Breast epithelium (tissue), 4 donors: ENCODE results near the gene NFIB. TPM values are rescaled to one million over a fixed set of nuclear protein-coding genes. Genes with fewer than 3 reads are reported as not detected.
A peak's percentile ranks its signal among the peaks of the same experiment; 100 is the strongest.

Source experiments
- DNase-seq, 2 donors: peaks; one replicate each; pipeline ENCODE4 v3.0.0-alpha.2; 2019; ENCODE audit warnings: low spot score in 2 of 2
- H3K27ac ChIP-seq, 2 donors: fragments of 200-600 bp; sonication (generic) in 1 of 2; one replicate each; pipeline ENCODE4 v1.5.1; 2016 to 2019; ENCODE audit warnings: mild to moderate bottlenecking in 1 of 2
- H3K27me3 ChIP-seq, 2 donors: fragments of 200-600 bp; sonication (generic) in 1 of 2; one replicate each; pipeline versions ENCODE4 v1.5.1 to v1.6.0; 2017 to 2019; ENCODE audit warnings: control low read depth in 1 of 2, mild to moderate bottlenecking in 1 of 2
- H3K36me3 ChIP-seq: fragments of 200-600 bp; one replicate; pipeline ENCODE4 v1.5.1; 2019
- H3K4me1 ChIP-seq, 2 donors: fragments of 200-600 bp; sonication (generic); one replicate each; pipeline ENCODE4 v1.5.1; 2016 to 2019; ENCODE audit warnings: control low read depth in 1 of 2
- H3K4me3 ChIP-seq, 3 donors: fragments of 200-600 bp; sonication (generic); 1 replicate in 2 of 3; 2 replicates in 1 of 3; pipeline ENCODE4 v1.5.1; 2016 to 2019; ENCODE audit warnings: mild to moderate bottlenecking in 3 of 3, moderate library complexity in 2 of 3
- H3K9me3 ChIP-seq, 2 donors: fragments of 200-600 bp; sonication (generic) in 1 of 2; one replicate each; pipeline ENCODE4 v1.5.1; 2016 to 2019; ENCODE audit warnings: control low read depth in 1 of 2
- CTCF ChIP-seq, 3 donors: fragments of 450-650 bp; IDR thresholded peaks; one replicate each; pipeline ENCODE4 v1.5.1; 2016 to 2017; ENCODE audit warnings: antibody characterized with exemption in 3 of 3, mild to moderate bottlenecking in 3 of 3, moderate library complexity in 3 of 3
- POLR2A ChIP-seq: fragments of 450-650 bp; IDR thresholded peaks from one replicate; pipeline ENCODE4 v1.6.1; 2016; ENCODE audit warnings: antibody characterized with exemption, mild to moderate bottlenecking, moderate library complexity
- POLR2AphosphoS5 ChIP-seq, 3 donors: sonication (generic); formaldehyde crosslinking; IDR thresholded peaks; one replicate each; pipeline ENCODE4 v1.6.1; 2017; ENCODE audit warnings: antibody characterized with exemption in 3 of 3
- intact Hi-C: fragments of 100-400 bp; cut with DNase I; formaldehyde crosslinking; loops from one replicate; pipeline ENCODE4 v1.15.1; 2023; ENCODE audit warnings: low total_unique reads
- total RNA-seq, 3 donors: library from RNA; depleted of rRNA; stranded (reverse); fragments of >200 nt; gene quantifications; one replicate each; pipeline ENCODE4 v1.1.0, GENCODE V29; 2016

Gene NFIB
- total RNA-seq, 3 donors from 2014 or later, result 95.2 to 237 (median 105) TPM

- no peaks in the 10 kb centered on the region for H3K9me3 ChIP-seq
- no peaks in the 10 kb centered on the region for H3K36me3 ChIP-seq
- DNase-seq, result no peak
- no peaks in the 10 kb centered on the region for H3K4me1 ChIP-seq
- no peak overlapping the region for H3K27ac ChIP-seq
- TF ChIP-seq POLR2AphosphoS5 (IDR thresholded peaks at IDR 0.05), result no peak
- TF ChIP-seq CTCF (IDR thresholded peaks at IDR 0.05), result no peak
- no peak for TF ChIP-seq POLR2A
- no peaks in the 10 kb centered on the region for H3K27me3 ChIP-seq
- no peak overlapping the region for H3K4me3 ChIP-seq
- intact Hi-C loops, result no loop called here
Observed at GRCh38 chr9:14188011-14188410, 125.9 kb downstream of the NFIB start.

- intact Hi-C loops, result no loop called here
- no peaks in the 10 kb centered on the region for H3K27me3 ChIP-seq
- no peaks in the 10 kb centered on the region for H3K4me1 ChIP-seq
- no peaks in the 10 kb centered on the region for H3K36me3 ChIP-seq
- H3K9me3 ChIP-seq, result no peaks in the 10 kb centered on the region
- peak overlapping the region; percentile 26 to 54 for H3K27ac ChIP-seq
- DNase-seq, result no peak
- no peak for TF ChIP-seq POLR2AphosphoS5 (IDR thresholded peaks at IDR 0.05)
- TF ChIP-seq POLR2A, result no peak
- no peak for TF ChIP-seq CTCF (IDR thresholded peaks at IDR 0.05)
- H3K4me3 ChIP-seq, result no peak overlapping the region
Observed at GRCh38 chr9:14186096-14186495, 127.8 kb downstream of the NFIB start.

- intact Hi-C loops, result no loop called here
- no peaks in the 10 kb centered on the region for H3K27me3 ChIP-seq
- no peak overlapping the region for H3K4me3 ChIP-seq
- peak overlapping the region; percentile 26 to 54 for H3K27ac ChIP-seq
- TF ChIP-seq CTCF (IDR thresholded peaks at IDR 0.05) (no peak), POLR2A (no peak), POLR2AphosphoS5 (IDR thresholded peaks at IDR 0.05) (no peak)
- DNase-seq, result no peak
- no peaks in the 10 kb centered on the region for H3K9me3 ChIP-seq
- no peaks in the 10 kb centered on the region for H3K4me1 ChIP-seq
- no peaks in the 10 kb centered on the region for H3K36me3 ChIP-seq
Observed at GRCh38 chr9:14185016-14185415, 128.9 kb downstream of the NFIB start.

GRCh38 chr9:14183001-14183400 is 130.9 kb downstream of the NFIB start:
- Histone ChIP-seq H3K27ac (peak overlapping the region; percentile 14 to 85), H3K9me3 (no peaks in the 10 kb centered on the region), H3K36me3 (no peaks in the 10 kb centered on the region), H3K4me1 (no peaks in the 10 kb centered on the region), H3K27me3 (no peaks in the 10 kb centered on the region), H3K4me3 (no peak overlapping the region)
- no peak for TF ChIP-seq POLR2A
- TF ChIP-seq CTCF (IDR thresholded peaks at IDR 0.05), result no peak
- no peak for TF ChIP-seq POLR2AphosphoS5 (IDR thresholded peaks at IDR 0.05)
- intact Hi-C loops, result no loop called here
- DNase-seq, result no peak

GRCh38 chr9:14180960-14181537 is 132.9 kb downstream of the NFIB start:
- peak overlapping the region; percentile 10 to 52 (median 36) for H3K4me3 ChIP-seq
- peak in 1 of 3 donors; percentile 2 for TF ChIP-seq POLR2AphosphoS5 (IDR thresholded peaks at IDR 0.05)
- TF ChIP-seq CTCF (IDR thresholded peaks at IDR 0.05), result no peak
- TF ChIP-seq POLR2A, result no peak
- peak overlapping the region; percentile 85 for H3K27ac ChIP-seq
- intact Hi-C loops, result no loop called here
- H3K27me3 ChIP-seq, result no peaks in the 10 kb centered on the region
- H3K4me1 ChIP-seq, result no peaks in the 10 kb centered on the region
- no peaks in the 10 kb centered on the region for H3K36me3 ChIP-seq
- no peak for DNase-seq
- H3K9me3 ChIP-seq, result no peaks in the 10 kb centered on the region
